Placental pericyte (primary cell): ENCODE data around the gene RTKN2. TPM values are rescaled to one million over a fixed set of nuclear protein-coding genes. Genes with fewer than 3 reads are reported as not detected.

ENCODE experiments used
- total RNA-seq: library from RNA; depleted of rRNA; stranded (reverse); fragments of >200 nt; gene quantifications from 2 replicates; pipeline ENCODE4 v1.2.3, GENCODE V29; 2012

The RTKN2 gene
- total RNA-seq = 0.44 and 7.2 TPM in 2 replicates

GRCh38 chr10:62268399-62269114 is at the start of gene RTKN2:
TSS of gene RTKN2 (minus strand) at chr10:62268844. CDS start at chr10:62268610, 234 bp downstream.

Other genes with a start within 250 kb of the RTKN2 start
- 0.88 and 7.0 TPM in 2 replicates for gene ZNF365, start 105.5 kb upstream of the RTKN2 start, total RNA-seq